BLaER1 (cell line): Measurements from ENCODE around the gene PNPLA1.

Experiments used
- H3K27ac ChIP-seq: shearing (Covaris generic); formaldehyde crosslinking; 2 replicates; pipeline ENCODE4 v1.8.1; 2022
- H3K27me3 ChIP-seq: shearing (Covaris generic); formaldehyde crosslinking; 2 replicates; pipeline ENCODE4 v1.8.1; 2022
- H3K36me3 ChIP-seq: shearing (Covaris generic); formaldehyde crosslinking; 2 replicates; pipeline ENCODE4 v1.8.1; 2022
- H3K4me1 ChIP-seq: shearing (Covaris generic); formaldehyde crosslinking; 2 replicates; pipeline ENCODE4 v1.8.1; 2022
- H3K4me2 ChIP-seq: shearing (Covaris generic); formaldehyde crosslinking; 2 replicates; pipeline ENCODE4 v1.8.1; 2022
- H3K4me3 ChIP-seq: shearing (Covaris generic); formaldehyde crosslinking; 2 replicates; pipeline ENCODE4 v1.8.1; 2022
- H3K9ac ChIP-seq: shearing (Covaris generic); formaldehyde crosslinking; 2 replicates; pipeline ENCODE4 v1.8.1; 2022
- H3K9me3 ChIP-seq: shearing (Covaris generic); formaldehyde crosslinking; 2 replicates; pipeline ENCODE4 v1.8.1; 2022
- H4K20me1 ChIP-seq: shearing (Covaris generic); formaldehyde crosslinking; 2 replicates; pipeline ENCODE4 v1.8.1; 2022
- Cebpa-rat ChIP-seq: shearing (Covaris generic); IDR thresholded peaks from 2 replicates; pipeline ENCODE4 v1.8.1; 2022

The PNPLA1 gene

GRCh38 chr6:36266913-36267644, 2.8 kb upstream of the PNPLA1 start:
- Histone ChIP-seq H3K4me3 (no peak overlapping the region), H3K9me3 (peaks cover 14% of the 10 kb centered on the region), H3K27ac (no peak overlapping the region), H3K4me2 (no peak overlapping the region), H3K4me1 (peaks cover 11% of the 10 kb centered on the region), H3K27me3 (no peaks in the 10 kb centered on the region), H4K20me1 (no peaks in the 10 kb centered on the region), H3K9ac (no peak overlapping the region), H3K36me3 (no peaks in the 10 kb centered on the region)
- TF ChIP-seq Cebpa-rat, result no peak

- peaks cover 11% of the 10 kb centered on the region for H3K4me1 ChIP-seq
- H3K4me2 ChIP-seq, result no peak overlapping the region
- no peaks in the 10 kb centered on the region for H4K20me1 ChIP-seq
- no peak for TF ChIP-seq Cebpa-rat
- H3K27me3 ChIP-seq, result no peaks in the 10 kb centered on the region
- no peak overlapping the region for H3K4me3 ChIP-seq
- no peak overlapping the region for H3K27ac ChIP-seq
- H3K9me3 ChIP-seq, result peaks cover 14% of the 10 kb centered on the region
- H3K9ac ChIP-seq, result no peak overlapping the region
- no peaks in the 10 kb centered on the region for H3K36me3 ChIP-seq
These were observed 2.0 kb upstream of the PNPLA1 start for GRCh38 chr6:36267731-36268477.

- TF ChIP-seq Cebpa-rat, result no peak
- Histone ChIP-seq H3K27ac (no peak overlapping the region), H3K9me3 (peaks cover 14% of the 10 kb centered on the region), H3K9ac (no peak overlapping the region), H3K36me3 (no peaks in the 10 kb centered on the region), H3K4me1 (peaks cover 11% of the 10 kb centered on the region), H3K27me3 (no peaks in the 10 kb centered on the region), H3K4me3 (no peak overlapping the region), H4K20me1 (no peaks in the 10 kb centered on the region), H3K4me2 (no peak overlapping the region)
These were observed 1.2 kb upstream of the PNPLA1 start for GRCh38 chr6:36268478-36269275.

GRCh38 chr6:36272234-36272633, 2.4 kb downstream of the PNPLA1 start:
- H3K4me2 ChIP-seq, result no peak overlapping the region
- H3K9ac ChIP-seq, result no peak overlapping the region
- H3K4me3 ChIP-seq, result no peak overlapping the region
- H3K36me3 ChIP-seq, result no peaks in the 10 kb centered on the region
- H4K20me1 ChIP-seq, result no peaks in the 10 kb centered on the region
- no peaks in the 10 kb centered on the region for H3K27me3 ChIP-seq
- peaks cover 11% of the 10 kb centered on the region for H3K4me1 ChIP-seq
- H3K9me3 ChIP-seq, result no peaks in the 10 kb centered on the region
- TF ChIP-seq Cebpa-rat, result no peak
- H3K27ac ChIP-seq, result no peak overlapping the region

- TF ChIP-seq Cebpa-rat, result no peak
- no peak overlapping the region for H3K4me3 ChIP-seq
- H3K9me3 ChIP-seq, result no peaks in the 10 kb centered on the region
- H4K20me1 ChIP-seq, result no peaks in the 10 kb centered on the region
- H3K27ac ChIP-seq, result no peak overlapping the region
- no peak overlapping the region for H3K9ac ChIP-seq
- H3K27me3 ChIP-seq, result no peaks in the 10 kb centered on the region
- peaks cover 11% of the 10 kb centered on the region for H3K4me1 ChIP-seq
- H3K36me3 ChIP-seq, result no peaks in the 10 kb centered on the region
- no peak overlapping the region for H3K4me2 ChIP-seq
These were observed 3.2 kb downstream of the PNPLA1 start for GRCh38 chr6:36273067-36273466.

GRCh38 chr6:36273802-36274514, 4.1 kb downstream of the PNPLA1 start:
- TF ChIP-seq Cebpa-rat, result no peak
- Histone ChIP-seq H3K27me3 (no peaks in the 10 kb centered on the region), H3K36me3 (no peaks in the 10 kb centered on the region), H3K4me3 (no peak overlapping the region), H4K20me1 (no peaks in the 10 kb centered on the region), H3K9ac (no peak overlapping the region), H3K9me3 (no peaks in the 10 kb centered on the region), H3K27ac (no peak overlapping the region), H3K4me2 (no peak overlapping the region), H3K4me1 (peaks cover 11% of the 10 kb centered on the region)

- Histone ChIP-seq H3K27ac (no peak overlapping the region), H3K4me2 (no peak overlapping the region), H3K4me3 (no peak overlapping the region), H3K36me3 (no peaks in the 10 kb centered on the region), H3K27me3 (no peaks in the 10 kb centered on the region), H3K4me1 (peaks cover 14% of the 10 kb centered on the region), H4K20me1 (no peaks in the 10 kb centered on the region), H3K9ac (no peak overlapping the region), H3K9me3 (no peaks in the 10 kb centered on the region)
- no peak for TF ChIP-seq Cebpa-rat
These were observed 7.0 kb downstream of the PNPLA1 start for GRCh38 chr6:36276581-36277536.

GRCh38 chr6:36277946-36278470, 8.1 kb downstream of the PNPLA1 start:
- H3K27me3 ChIP-seq, result no peaks in the 10 kb centered on the region
- H3K4me3 ChIP-seq, result no peak overlapping the region
- no peaks in the 10 kb centered on the region for H3K36me3 ChIP-seq
- H3K4me2 ChIP-seq, result no peak overlapping the region
- TF ChIP-seq Cebpa-rat, result no peak
- no peaks in the 10 kb centered on the region for H3K9me3 ChIP-seq
- no peak overlapping the region for H3K9ac ChIP-seq
- H3K4me1 ChIP-seq, result peaks cover 14% of the 10 kb centered on the region
- no peak overlapping the region for H3K27ac ChIP-seq
- H4K20me1 ChIP-seq, result no peaks in the 10 kb centered on the region
